Epithelial cell of proximal tubule (primary cell): ENCODE data around the gene RPS6KA2. TPM values are rescaled to one million over a fixed set of nuclear protein-coding genes. Genes with fewer than 3 reads are reported as not detected.
"Not testable (repeated sequence)": the region's sequence is repeated elsewhere in the genome, so short reads cannot be mapped to it uniquely, and the experiment has no call there.

ENCODE experiments used
- DNase-seq: peaks from one replicate; pipeline ENCODE4 v3.0.0-alpha.2; 2011; ENCODE audit warnings: low read depth
- H3K4me3 ChIP-seq: 2 replicates; pipeline ENCODE4 v1.5.1; 2011; ENCODE audit warnings: low read depth, mild to moderate bottlenecking, low read length
- total RNA-seq: library from RNA; depleted of rRNA; stranded (reverse); fragments of >200 nt; gene quantifications from 2 replicates; pipeline ENCODE4 v1.2.3, GENCODE V29; 2015
- TF ChIP-seq, protein P1 (sequence below): conservative IDR thresholded peaks from 2 replicates; pipeline ENCODE4 v1.5.1; 2012; ENCODE audit warnings: low read depth, mild to moderate bottlenecking, low read length

The RPS6KA2 gene
- total RNA-seq, 1 donor from 2014 or later, result 20.8 TPM

DNA sequence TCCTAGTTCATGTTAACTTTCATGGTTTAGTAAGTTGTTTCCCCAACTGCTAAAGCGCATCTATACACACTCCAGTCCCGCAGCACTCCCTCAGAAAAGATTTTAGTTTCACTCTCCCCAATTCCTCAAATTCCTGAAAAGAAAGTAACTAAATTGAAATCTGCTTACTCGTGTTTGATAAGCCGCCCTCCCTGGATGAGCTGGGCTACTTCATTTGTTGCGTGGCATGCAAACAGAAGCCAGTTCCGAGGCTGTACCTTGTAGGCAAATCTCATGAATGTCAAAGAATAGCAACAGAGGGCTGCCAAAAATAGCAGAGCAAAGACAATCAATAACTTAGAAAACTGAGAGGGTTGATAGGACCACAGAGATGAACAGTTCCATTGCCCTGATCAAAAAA, 261.2 kb downstream of the RPS6KA2 start:
- no peak for DNase-seq
- no peak overlapping the region for H3K4me3 ChIP-seq
- TF ChIP-seq, protein P1, sequence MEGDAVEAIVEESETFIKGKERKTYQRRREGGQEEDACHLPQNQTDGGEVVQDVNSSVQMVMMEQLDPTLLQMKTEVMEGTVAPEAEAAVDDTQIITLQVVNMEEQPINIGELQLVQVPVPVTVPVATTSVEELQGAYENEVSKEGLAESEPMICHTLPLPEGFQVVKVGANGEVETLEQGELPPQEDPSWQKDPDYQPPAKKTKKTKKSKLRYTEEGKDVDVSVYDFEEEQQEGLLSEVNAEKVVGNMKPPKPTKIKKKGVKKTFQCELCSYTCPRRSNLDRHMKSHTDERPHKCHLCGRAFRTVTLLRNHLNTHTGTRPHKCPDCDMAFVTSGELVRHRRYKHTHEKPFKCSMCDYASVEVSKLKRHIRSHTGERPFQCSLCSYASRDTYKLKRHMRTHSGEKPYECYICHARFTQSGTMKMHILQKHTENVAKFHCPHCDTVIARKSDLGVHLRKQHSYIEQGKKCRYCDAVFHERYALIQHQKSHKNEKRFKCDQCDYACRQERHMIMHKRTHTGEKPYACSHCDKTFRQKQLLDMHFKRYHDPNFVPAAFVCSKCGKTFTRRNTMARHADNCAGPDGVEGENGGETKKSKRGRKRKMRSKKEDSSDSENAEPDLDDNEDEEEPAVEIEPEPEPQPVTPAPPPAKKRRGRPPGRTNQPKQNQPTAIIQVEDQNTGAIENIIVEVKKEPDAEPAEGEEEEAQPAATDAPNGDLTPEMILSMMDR, result no peak

DNA sequence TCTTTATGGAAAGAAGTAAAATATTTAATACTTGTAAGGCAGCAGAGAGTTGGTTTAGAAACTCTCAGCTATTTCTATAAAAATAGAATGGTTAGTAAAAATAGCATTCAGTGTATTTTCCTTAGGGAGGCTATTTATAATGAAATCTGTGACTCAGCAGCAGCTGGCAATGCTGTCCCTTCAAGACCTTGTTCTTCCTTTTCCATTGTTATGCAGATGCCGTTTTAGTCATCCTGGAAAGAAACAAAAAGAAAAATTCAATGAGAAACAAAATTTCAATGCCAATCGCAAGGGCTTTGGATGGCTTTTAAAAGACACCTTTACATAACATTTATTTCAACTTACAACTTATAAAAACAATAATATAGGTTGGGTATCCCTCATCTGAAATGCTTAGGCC, 261.8 kb downstream of the RPS6KA2 start:
- no peak for DNase-seq
- TF ChIP-seq, protein P1, result no peak
- no peak overlapping the region for H3K4me3 ChIP-seq

DNA sequence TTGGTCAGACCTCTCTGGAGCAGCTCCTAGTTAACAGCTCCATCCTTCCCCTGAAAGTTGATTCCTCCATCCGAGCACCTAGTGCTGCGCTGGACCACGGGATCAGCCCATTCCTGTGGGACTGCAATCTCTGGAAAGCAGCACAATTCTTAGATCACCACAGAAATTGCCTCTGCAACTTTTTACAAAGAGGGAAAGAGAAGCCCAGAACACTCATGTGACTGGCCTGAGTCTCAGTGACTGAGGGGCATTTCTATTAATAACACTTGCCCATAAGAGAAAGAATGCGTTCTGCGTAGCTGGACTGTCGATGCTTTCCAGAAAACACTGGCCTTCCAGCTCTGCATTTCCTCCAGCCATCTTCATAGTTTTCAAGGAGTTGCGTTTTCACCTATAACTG, 262.6 kb downstream of the RPS6KA2 start:
- TF ChIP-seq, protein P1, result no peak
- no peak for DNase-seq
- H3K4me3 ChIP-seq, result no peak overlapping the region

DNA sequence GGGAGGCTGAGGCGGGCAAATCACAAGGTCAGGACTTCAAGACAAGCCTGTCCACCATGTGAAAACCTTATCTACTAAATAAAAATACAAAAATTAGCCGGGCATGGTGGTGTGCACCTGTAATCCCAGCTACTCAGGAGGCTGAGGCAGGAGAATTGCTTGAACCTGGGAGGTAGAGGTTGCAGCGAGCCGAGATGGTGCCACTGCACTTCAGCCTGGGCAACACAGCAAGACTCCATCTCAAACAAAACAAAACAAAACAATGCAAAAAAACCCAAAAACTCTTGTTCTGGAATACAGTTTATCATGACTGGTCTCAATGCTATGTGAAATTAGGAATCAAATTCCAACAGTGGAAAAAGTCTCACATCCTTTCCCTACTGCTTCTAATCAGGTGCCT, 264.6 kb downstream of the RPS6KA2 start:
- DNase-seq, H3K4me3 ChIP-seq: not testable (repeated sequence)

DNA sequence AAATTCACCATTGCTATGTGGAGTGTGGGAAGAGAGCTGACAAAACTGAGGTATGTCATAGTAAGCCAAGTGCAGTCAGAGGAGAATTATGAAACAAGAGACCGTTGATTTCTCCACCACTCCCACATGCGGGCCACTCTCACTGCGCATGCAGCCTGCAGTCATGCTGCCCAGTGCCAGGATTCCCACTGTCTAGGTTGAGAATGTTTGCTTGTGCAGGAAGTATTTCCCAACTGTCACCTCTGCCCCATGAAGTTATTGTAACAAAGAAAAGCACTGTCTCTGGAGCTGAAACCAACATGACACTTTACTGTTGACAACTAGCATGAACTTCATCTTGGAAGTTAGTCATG, 266.0 kb downstream of the RPS6KA2 start:
- TF ChIP-seq, protein P1, result no peak
- DNase-seq, result no peak
- H3K4me3 ChIP-seq, result no peak overlapping the region

DNA sequence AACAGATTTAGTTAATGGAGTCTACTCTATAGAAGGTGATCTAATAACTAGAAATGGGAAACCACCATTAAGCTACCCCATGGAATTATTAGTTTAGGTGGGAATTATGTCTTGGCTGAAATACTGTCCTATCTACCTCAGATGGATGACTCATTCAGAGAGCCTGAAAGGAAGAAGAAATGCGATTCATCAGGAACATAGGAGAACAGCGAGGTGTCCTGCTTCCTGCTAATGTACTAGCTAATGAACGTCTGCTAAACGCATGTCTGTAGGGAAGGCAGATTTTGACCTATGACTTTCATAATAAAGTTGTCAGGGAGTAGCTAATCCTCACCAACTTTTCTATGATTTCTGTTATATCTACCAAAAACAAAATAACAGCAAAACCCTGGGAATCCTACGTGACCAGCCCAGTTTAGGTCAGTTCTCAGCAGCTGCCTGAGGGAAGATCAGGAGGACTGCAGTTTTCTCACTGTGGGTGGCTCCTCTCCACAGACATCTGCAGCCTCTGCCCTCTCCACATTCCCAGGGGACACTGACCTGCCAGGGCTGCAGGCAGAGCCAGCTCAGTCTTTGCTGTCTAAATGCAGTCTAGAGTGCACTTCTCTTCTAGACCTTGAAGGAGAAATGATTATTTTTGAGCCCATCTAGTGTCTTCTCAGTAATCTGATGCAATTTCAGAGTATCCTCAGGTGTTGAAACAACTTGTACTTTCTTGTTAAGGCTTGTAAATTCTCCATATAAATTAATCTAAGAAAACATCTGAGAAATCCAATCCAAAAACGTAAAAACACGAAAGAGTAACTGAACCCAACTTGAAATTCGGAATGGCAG, 266.6 kb downstream of the RPS6KA2 start:
- TF ChIP-seq, protein P1, result no peak
- H3K4me3 ChIP-seq, result no peak overlapping the region
- DNase-seq, result no peak

Other genes starting within 250 kb of the RPS6KA2 start
- gene MPC1, start 244.3 kb downstream of the RPS6KA2 start, total RNA-seq, result 20.4 and 21.2 TPM in 2 replicates
- 0.07 and 0.12 TPM in 2 replicates for gene RAMACL, start 40.6 kb downstream of the RPS6KA2 start, total RNA-seq